Tibial nerve (tissue), 4 donors: ENCODE measurements around the gene DEGS2.

ENCODE experiments used
- EP300 ChIP-seq, 2 donors: sonication (generic); formaldehyde crosslinking; IDR thresholded peaks; one replicate each; pipeline ENCODE4 v1.6.1; 2017; ENCODE audit warnings: antibody characterized with exemption in 2 of 2, mild to moderate bottlenecking in 1 of 2
- POLR2A ChIP-seq, 2 donors: fragments of 450-650 bp; IDR thresholded peaks; one replicate each; pipeline ENCODE4 v1.6.1; 2017; ENCODE audit warnings: antibody characterized with exemption in 2 of 2, mild to moderate bottlenecking in 2 of 2, moderate library complexity in 2 of 2
- TF ChIP-seq, protein P1 (sequence below), 5 experiments: fragments of 200-600 bp in 3 of 5; fragments of 450-650 bp in 2 of 5; sonication (generic) in 3 of 5; IDR thresholded peaks; one replicate each; pipeline ENCODE4 v1.5.1; 2016 to 2019; ENCODE audit warnings: antibody characterized with exemption in 5 of 5, mild to moderate bottlenecking in 3 of 5, moderate library complexity in 2 of 5

DNA sequence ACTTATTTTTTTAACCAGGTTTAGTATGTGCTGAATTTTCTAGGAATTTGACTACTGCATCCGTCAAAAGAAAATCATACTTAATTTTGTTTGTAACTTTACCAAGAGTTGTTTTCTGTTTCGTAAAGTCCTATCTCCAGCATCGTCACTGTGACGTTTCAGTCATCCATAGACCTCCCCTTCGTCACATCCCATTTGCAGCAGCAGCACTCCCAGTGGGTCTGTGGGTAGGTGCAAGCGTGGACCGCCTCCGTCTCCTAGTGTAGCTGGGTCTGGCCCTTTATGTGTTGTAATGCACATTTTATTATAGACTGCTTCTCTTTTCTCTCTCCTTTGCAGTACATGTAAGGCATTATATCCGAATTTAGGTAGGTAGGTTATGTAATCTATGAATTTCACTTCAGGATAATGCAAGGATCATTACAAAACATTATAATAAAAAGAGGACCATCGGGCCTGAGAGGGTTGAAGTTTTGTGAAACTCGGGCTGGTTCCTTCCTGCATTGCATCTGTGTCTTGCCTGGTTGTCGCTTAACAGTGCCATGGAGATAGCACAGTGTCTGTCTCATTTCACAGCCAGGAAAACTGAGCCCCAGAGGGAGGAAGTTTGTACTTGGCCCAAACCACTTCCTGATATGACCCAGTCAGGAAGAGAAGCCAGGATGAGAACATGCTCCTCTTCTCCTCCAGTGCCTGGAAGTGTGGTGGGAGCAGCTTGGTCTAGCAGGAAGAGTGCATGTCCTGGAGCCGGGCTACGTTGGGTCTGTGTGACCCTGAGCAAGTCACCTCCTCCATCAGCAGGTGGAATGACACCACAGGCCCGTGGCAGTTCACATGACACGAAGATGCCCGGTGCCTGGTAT is 53.0 kb downstream of the DEGS2 start:
- TF ChIP-seq POLR2A (IDR thresholded peaks at IDR 0.05) = no peak
- TF ChIP-seq, protein P1, sequence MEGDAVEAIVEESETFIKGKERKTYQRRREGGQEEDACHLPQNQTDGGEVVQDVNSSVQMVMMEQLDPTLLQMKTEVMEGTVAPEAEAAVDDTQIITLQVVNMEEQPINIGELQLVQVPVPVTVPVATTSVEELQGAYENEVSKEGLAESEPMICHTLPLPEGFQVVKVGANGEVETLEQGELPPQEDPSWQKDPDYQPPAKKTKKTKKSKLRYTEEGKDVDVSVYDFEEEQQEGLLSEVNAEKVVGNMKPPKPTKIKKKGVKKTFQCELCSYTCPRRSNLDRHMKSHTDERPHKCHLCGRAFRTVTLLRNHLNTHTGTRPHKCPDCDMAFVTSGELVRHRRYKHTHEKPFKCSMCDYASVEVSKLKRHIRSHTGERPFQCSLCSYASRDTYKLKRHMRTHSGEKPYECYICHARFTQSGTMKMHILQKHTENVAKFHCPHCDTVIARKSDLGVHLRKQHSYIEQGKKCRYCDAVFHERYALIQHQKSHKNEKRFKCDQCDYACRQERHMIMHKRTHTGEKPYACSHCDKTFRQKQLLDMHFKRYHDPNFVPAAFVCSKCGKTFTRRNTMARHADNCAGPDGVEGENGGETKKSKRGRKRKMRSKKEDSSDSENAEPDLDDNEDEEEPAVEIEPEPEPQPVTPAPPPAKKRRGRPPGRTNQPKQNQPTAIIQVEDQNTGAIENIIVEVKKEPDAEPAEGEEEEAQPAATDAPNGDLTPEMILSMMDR (IDR thresholded peaks at IDR 0.05) = no peak
- no peak for TF ChIP-seq EP300 (IDR thresholded peaks at IDR 0.05)
